ENCODE results near the gene CDCP1.

DNA sequence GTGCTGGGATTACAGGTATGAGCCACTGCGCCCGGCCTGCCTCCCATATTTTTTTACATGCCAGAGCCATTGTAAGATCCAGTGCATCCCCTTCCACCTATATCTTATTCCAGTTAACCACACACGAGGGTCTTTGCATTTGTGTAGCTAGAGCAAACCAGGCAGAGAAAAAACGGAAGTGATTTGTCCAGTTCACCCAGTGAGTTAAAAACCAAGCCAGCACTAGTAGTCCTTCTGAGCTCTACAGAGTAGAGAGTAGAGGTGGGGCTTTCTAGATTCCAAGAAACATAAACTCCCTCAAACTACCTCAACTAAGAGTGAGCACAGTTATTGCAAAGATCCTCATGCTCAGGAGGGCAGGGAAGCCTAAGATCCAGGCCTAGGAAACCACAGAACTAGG lies 45.2 kb upstream of the CDCP1 start:
- TF ChIP-seq, protein P1, sequence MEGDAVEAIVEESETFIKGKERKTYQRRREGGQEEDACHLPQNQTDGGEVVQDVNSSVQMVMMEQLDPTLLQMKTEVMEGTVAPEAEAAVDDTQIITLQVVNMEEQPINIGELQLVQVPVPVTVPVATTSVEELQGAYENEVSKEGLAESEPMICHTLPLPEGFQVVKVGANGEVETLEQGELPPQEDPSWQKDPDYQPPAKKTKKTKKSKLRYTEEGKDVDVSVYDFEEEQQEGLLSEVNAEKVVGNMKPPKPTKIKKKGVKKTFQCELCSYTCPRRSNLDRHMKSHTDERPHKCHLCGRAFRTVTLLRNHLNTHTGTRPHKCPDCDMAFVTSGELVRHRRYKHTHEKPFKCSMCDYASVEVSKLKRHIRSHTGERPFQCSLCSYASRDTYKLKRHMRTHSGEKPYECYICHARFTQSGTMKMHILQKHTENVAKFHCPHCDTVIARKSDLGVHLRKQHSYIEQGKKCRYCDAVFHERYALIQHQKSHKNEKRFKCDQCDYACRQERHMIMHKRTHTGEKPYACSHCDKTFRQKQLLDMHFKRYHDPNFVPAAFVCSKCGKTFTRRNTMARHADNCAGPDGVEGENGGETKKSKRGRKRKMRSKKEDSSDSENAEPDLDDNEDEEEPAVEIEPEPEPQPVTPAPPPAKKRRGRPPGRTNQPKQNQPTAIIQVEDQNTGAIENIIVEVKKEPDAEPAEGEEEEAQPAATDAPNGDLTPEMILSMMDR (IDR thresholded peaks at IDR 0.05; ENCODE audit: insufficient read depth, low read length, poor library complexity, severe bottlenecking): no peak
- no peak for TF ChIP-seq EZH2phosphoT487 (conservative IDR thresholded peaks at IDR 0.05; ENCODE audit: low read length)
